Limb (tissue), 2 donors: ENCODE results near the gene KCNJ4.
"Not testable (repeated sequence)": the region's sequence is repeated elsewhere in the genome, so short reads cannot be mapped to it uniquely, and the experiment has no call there.

Experiments
- DNase-seq, 2 donors: peaks; one replicate each; pipeline ENCODE4 v3.0.0-alpha.2; 2016; ENCODE audit errors: extremely low spot score in 2 of 2

Gene KCNJ4

GRCh38 chr22:38386918-38387317 lies 68.1 kb downstream of the KCNJ4 start:
- DNase-seq = not testable (repeated sequence)

- DNase-seq = no peak
Measured at GRCh38 chr22:38383417-38383816, 71.6 kb downstream of the KCNJ4 start.

- not testable (repeated sequence) for DNase-seq
Measured at GRCh38 chr22:38381371-38381770, 73.6 kb downstream of the KCNJ4 start.
